DND-41 (cell line): ENCODE results near the gene HRG.

Experiments
- ATAC-seq: fragments of 200-7000 bp; cut with Tn5 transposase; 3 replicates; pipeline ENCODE4 v1.9.1; 2021; ENCODE audit warnings: low read depth; ENCODE audit not compliant: insufficient read depth
- DNase-seq: peaks from one replicate; pipeline ENCODE4 v3.0.0-alpha.2; 2020
- H2AFZ ChIP-seq: 2 replicates; pipeline ENCODE4 v1.6.0; 2012; ENCODE audit warnings: low read depth, low read length
- H3K27ac ChIP-seq: 2 replicates; pipeline ENCODE4 v1.5.1; 2012; ENCODE audit warnings: low read length, inconsistent platforms
- H3K27me3 ChIP-seq: fragments of 200-600 bp; sonication (generic); 2 replicates; pipeline ENCODE4 v1.6.0; 2012; ENCODE audit warnings: low read length, mild to moderate bottlenecking, inconsistent platforms; ENCODE audit not compliant: insufficient read depth, poor library complexity
- H3K36me3 ChIP-seq: 2 replicates; pipeline ENCODE4 v1.5.1; 2012; ENCODE audit warnings: low read length, inconsistent platforms; ENCODE audit not compliant: insufficient read depth
- H3K4me1 ChIP-seq: 2 replicates; pipeline ENCODE4 v1.5.1; 2012; ENCODE audit warnings: mild to moderate bottlenecking, low read length; ENCODE audit not compliant: insufficient read depth
- H3K4me2 ChIP-seq: 2 replicates; pipeline ENCODE4 v1.6.0; 2012; ENCODE audit warnings: mild to moderate bottlenecking, moderate library complexity, low read length, inconsistent platforms; ENCODE audit not compliant: insufficient read depth
- H3K4me3 ChIP-seq, 2 experiments: fragments of 200-600 bp in 1 of 2; shearing (Covaris generic) in 1 of 2; 2 replicates each; pipeline ENCODE4 v1.5.1; 2012 to 2016; ENCODE audit warnings: inconsistent platforms in 2 of 2, low read length in 2 of 2, mild to moderate bottlenecking in 2 of 2, low read depth in 1 of 2, moderate library complexity in 1 of 2
- H3K79me2 ChIP-seq: 2 replicates; pipeline ENCODE4 v1.6.0; 2012; ENCODE audit warnings: low read length, inconsistent platforms; ENCODE audit not compliant: insufficient read depth
- H3K9ac ChIP-seq: 2 replicates; pipeline ENCODE4 v1.6.0; 2012; ENCODE audit warnings: low read depth, mild to moderate bottlenecking, inconsistent platforms, low read length, moderate library complexity
- H3K9me3 ChIP-seq: 2 replicates; pipeline ENCODE4 v1.5.1; 2012; ENCODE audit warnings: low read length, moderate library complexity, mild to moderate bottlenecking, inconsistent platforms; ENCODE audit not compliant: insufficient read depth, severe bottlenecking
- H4K20me1 ChIP-seq: 2 replicates; pipeline ENCODE4 v1.6.0; 2012; ENCODE audit warnings: low read length; ENCODE audit not compliant: insufficient read depth
- CTCF ChIP-seq: IDR thresholded peaks from 2 replicates; pipeline ENCODE4 v1.5.1; 2012; ENCODE audit warnings: borderline replicate concordance, low read length, moderate library complexity, mild to moderate bottlenecking; ENCODE audit not compliant: poor library complexity, severe bottlenecking; ENCODE audit errors: extremely low read depth
- EZH2 ChIP-seq: IDR thresholded peaks from 3 replicates; pipeline ENCODE4 v1.6.1; 2012; ENCODE audit warnings: borderline replicate concordance, low read depth, mild to moderate bottlenecking, moderate library complexity, low read length, inconsistent platforms; ENCODE audit not compliant: severe bottlenecking

Gene HRG

GRCh38 chr3:186618318-186618938, 47.4 kb upstream of the HRG start:
- Histone ChIP-seq H3K9me3 (no peaks in the 10 kb centered on the region), H3K79me2 (no peaks in the 10 kb centered on the region), H4K20me1 (no peaks in the 10 kb centered on the region), H2AFZ (no peak overlapping the region), H3K4me3 (no peak overlapping the region), H3K4me2 (no peak overlapping the region), H3K27ac (no peak overlapping the region), H3K4me1 (peaks cover 25% of the 10 kb centered on the region), H3K36me3 (no peaks in the 10 kb centered on the region), H3K9ac (no peak overlapping the region), H3K27me3 (peaks cover 25% of the 10 kb centered on the region)
- DNase-seq (no peak), ATAC-seq (no peak)
- TF ChIP-seq CTCF (no peak), EZH2 (no peak)

GRCh38 chr3:186619787-186620212, 46.0 kb upstream of the HRG start:
- Histone ChIP-seq H3K27ac (no peak overlapping the region), H3K9ac (no peak overlapping the region), H3K4me3 (no peak overlapping the region), H3K27me3 (peaks cover 13% of the 10 kb centered on the region), H3K79me2 (no peaks in the 10 kb centered on the region), H3K4me2 (no peak overlapping the region), H2AFZ (no peak overlapping the region), H3K4me1 (peaks cover 17% of the 10 kb centered on the region), H3K36me3 (no peaks in the 10 kb centered on the region), H4K20me1 (no peaks in the 10 kb centered on the region), H3K9me3 (no peaks in the 10 kb centered on the region)
- no peak for DNase-seq
- ATAC-seq: no peak
- TF ChIP-seq EZH2 (no peak), CTCF (no peak)

GRCh38 chr3:186620213-186621092, 45.4 kb upstream of the HRG start:
- DNase-seq (no peak), ATAC-seq (no peak)
- H3K9ac ChIP-seq: no peak overlapping the region
- no peak overlapping the region for H3K4me3 ChIP-seq
- H2AFZ ChIP-seq: no peak overlapping the region
- no peaks in the 10 kb centered on the region for H3K36me3 ChIP-seq
- no peak overlapping the region for H3K27ac ChIP-seq
- TF ChIP-seq CTCF (no peak), EZH2 (no peak)
- no peak overlapping the region for H3K4me2 ChIP-seq
- H3K9me3 ChIP-seq: no peaks in the 10 kb centered on the region
- no peaks in the 10 kb centered on the region for H4K20me1 ChIP-seq
- no peaks in the 10 kb centered on the region for H3K79me2 ChIP-seq
- H3K27me3 ChIP-seq: peaks cover 13% of the 10 kb centered on the region
- H3K4me1 ChIP-seq: peaks cover 10% of the 10 kb centered on the region
